Panc1 (cell line): ENCODE results near the gene SSH2.

Source experiments
- CTCF ChIP-seq: fragments of 450-650 bp; IDR thresholded peaks from 2 replicates; pipeline ENCODE4 v1.5.1; 2017; ENCODE audit warnings: mild to moderate bottlenecking
- POLR2AphosphoS5 ChIP-seq: IDR thresholded peaks from 2 replicates; pipeline ENCODE4 v1.6.1; 2012; ENCODE audit warnings: mild to moderate bottlenecking, low read depth, low read length, moderate library complexity

GRCh38 chr17:29588017-29588561 is 341.9 kb downstream of the SSH2 start:
- TF ChIP-seq CTCF (no peak), POLR2AphosphoS5 (no peak)
